NCI-H748 treated with DMSO at 0.1 percent for 48 hours (cell line): Measurements from ENCODE around the gene GAB3.
"Not testable (repeated sequence)": the region's sequence is repeated elsewhere in the genome, so short reads cannot be mapped to it uniquely, and the experiment has no call there.

Source experiments
- DNase-seq: peaks from one replicate; lab custom pipeline; 2025; lab: John Stamatoyannopoulos, UW

GAB3 gene

GRCh38 chrX:154724993-154725756 lies 25.7 kb downstream of the GAB3 start:
- DNase-seq: no peak

GRCh38 chrX:154721155-154721554 lies 29.7 kb downstream of the GAB3 start:
- no peak for DNase-seq

- no peak for DNase-seq
These were observed 30.8 kb downstream of the GAB3 start for GRCh38 chrX:154720067-154720466.

- no peak for DNase-seq
These were observed 31.7 kb downstream of the GAB3 start for GRCh38 chrX:154719132-154719675.

GRCh38 chrX:154718616-154719015 lies 32.3 kb downstream of the GAB3 start:
- DNase-seq: no peak

GRCh38 chrX:154717824-154718223 lies 33.1 kb downstream of the GAB3 start:
- DNase-seq: no peak

- no peak for DNase-seq
These were observed 35.1 kb downstream of the GAB3 start for GRCh38 chrX:154715825-154716224.

- peak; percentile 18 for DNase-seq
These were observed 36.0 kb downstream of the GAB3 start for GRCh38 chrX:154714925-154715324.

- DNase-seq: no peak
These were observed 37.8 kb downstream of the GAB3 start for GRCh38 chrX:154712781-154713740.

GRCh38 chrX:154711264-154711663 lies 39.6 kb downstream of the GAB3 start:
- no peak for DNase-seq

GRCh38 chrX:154710309-154710708 lies 40.6 kb downstream of the GAB3 start:
- no peak for DNase-seq

- DNase-seq: no peak
These were observed 52.1 kb downstream of the GAB3 start for GRCh38 chrX:154698630-154699248.

- DNase-seq: no peak
These were observed 54.2 kb downstream of the GAB3 start for GRCh38 chrX:154696676-154697045.

- no peak for DNase-seq
These were observed 54.8 kb downstream of the GAB3 start for GRCh38 chrX:154695911-154696675.

- DNase-seq: no peak
These were observed 57.5 kb downstream of the GAB3 start for GRCh38 chrX:154693394-154693793.

GRCh38 chrX:154690438-154690837 lies 60.4 kb downstream of the GAB3 start:
- not testable (repeated sequence) for DNase-seq

- not testable (repeated sequence) for DNase-seq
These were observed 78.8 kb downstream of the GAB3 start for GRCh38 chrX:154672084-154672483.

- not testable (repeated sequence) for DNase-seq
These were observed 80.0 kb downstream of the GAB3 start for GRCh38 chrX:154670848-154671247.

- DNase-seq: no peak
These were observed 89.0 kb downstream of the GAB3 start for GRCh38 chrX:154661899-154662298.

- DNase-seq: no peak
These were observed 89.7 kb downstream of the GAB3 start for GRCh38 chrX:154661170-154661569.

- DNase-seq: no peak
These were observed 90.3 kb downstream of the GAB3 start for GRCh38 chrX:154660541-154660940.

GRCh38 chrX:154658957-154659356 lies 91.9 kb downstream of the GAB3 start:
- DNase-seq: no peak
